ENCODE results near the gene CFAP43.

The CFAP43 gene

DNA sequence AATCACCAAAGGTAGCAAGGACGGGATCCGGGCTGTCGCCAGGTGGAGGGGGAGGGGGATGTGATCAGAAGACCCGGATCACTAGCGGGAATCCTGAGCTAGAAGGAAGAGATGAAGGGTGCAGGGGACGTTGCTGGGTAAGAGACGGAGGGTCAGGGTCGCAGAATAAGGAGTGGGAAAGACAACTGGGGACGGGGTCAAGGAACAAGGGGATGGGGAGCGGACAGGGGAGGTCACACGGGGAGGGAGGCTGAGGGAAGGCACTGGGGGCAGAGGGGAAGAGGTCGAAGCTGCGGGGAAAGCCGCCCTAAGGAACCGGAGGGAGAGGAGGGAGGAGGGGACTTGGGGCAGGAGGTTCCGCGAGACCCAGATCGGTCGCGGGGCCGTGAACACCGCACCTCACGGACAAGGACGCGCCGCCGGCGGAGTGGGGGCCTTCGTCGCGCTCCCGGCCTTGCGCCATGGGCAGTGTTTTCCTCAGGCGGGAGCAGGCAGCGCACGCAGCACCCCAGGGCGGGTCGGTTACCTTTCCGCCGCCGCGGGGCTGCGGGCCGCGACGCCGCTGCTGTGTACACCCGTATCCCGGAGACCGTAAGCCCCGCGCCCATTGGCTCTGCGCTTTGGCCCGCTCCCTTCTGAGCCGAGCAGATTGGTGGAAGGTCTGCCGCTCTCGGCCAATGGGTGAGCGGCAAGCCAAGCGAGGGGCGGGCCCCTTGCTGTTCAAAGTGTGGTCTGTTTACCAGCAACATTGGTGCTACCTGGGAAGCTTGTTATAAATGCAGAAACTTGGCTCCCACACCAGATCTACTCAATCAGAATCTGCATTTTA lies at the start of gene CFAP43:
CFAP43 (minus strand) TSS at position 581 of the 829 bp plus-strand sequence; CDS start at position 463, 118 bp downstream.
- DNase-seq: peak; percentile 64

DNA sequence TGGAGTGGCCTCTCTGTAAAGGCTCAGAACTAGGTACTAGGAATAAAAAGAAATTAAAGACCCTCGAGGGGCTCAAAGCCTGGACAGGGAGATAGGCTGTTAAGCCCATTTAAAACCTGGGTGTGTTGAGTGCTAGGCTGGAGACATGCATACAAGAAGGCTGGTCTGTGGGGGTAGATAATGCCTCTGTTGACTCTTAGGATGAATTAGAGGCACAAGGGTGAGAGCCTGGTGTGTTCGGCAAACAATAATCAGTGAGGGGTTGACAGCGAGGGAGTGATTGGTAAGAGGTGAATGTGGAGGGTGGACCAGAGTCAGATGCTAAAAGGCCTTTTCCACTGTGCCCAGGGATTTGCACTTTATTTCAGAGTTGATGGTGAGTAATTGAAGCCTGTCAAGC lies 49.5 kb upstream of the CFAP43 start:
- DNase-seq: no peak

- no peak for DNase-seq
Measured at GRCh38 chr10:104279550-104280259, 47.5 kb upstream of the CFAP43 start.

DNA sequence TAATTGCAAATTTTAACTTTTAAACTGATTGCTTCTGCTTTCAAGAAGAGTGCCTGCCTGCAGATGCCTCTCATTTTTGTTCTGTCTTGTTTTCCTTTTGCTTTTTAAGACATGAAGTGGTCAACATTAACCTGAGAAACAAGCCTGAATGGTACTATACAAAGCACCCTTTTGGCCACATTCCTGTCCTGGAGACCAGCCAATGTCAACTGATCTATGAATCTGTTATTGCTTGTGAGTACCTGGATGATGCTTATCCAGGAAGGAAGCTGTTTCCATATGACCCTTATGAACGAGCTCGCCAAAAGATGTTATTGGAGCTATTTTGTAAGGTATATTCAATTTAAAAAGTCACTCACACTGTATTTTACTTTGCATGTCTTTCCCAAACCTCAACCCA lies 45.6 kb upstream of the CFAP43 start:
- no peak for DNase-seq

DNA sequence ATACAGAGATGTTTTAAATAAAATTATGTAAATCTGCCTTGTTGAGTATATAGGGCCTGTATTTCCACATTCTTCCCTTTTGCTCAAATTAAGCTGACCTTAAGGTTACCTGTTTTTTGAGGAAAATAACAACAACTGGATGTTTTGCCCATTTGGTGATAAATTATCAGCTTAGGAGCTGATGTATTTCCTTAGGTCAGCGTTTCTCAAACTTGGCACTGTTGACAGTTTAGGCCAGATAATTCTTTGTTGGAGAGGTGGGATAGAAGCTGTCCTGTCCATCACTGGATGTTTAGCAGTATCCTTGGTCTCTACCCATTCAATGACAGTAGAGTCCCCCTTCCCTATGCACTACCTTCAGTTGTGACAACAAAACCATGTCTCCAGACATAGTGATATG lies 44.0 kb upstream of the CFAP43 start:
- no peak for DNase-seq

DNA sequence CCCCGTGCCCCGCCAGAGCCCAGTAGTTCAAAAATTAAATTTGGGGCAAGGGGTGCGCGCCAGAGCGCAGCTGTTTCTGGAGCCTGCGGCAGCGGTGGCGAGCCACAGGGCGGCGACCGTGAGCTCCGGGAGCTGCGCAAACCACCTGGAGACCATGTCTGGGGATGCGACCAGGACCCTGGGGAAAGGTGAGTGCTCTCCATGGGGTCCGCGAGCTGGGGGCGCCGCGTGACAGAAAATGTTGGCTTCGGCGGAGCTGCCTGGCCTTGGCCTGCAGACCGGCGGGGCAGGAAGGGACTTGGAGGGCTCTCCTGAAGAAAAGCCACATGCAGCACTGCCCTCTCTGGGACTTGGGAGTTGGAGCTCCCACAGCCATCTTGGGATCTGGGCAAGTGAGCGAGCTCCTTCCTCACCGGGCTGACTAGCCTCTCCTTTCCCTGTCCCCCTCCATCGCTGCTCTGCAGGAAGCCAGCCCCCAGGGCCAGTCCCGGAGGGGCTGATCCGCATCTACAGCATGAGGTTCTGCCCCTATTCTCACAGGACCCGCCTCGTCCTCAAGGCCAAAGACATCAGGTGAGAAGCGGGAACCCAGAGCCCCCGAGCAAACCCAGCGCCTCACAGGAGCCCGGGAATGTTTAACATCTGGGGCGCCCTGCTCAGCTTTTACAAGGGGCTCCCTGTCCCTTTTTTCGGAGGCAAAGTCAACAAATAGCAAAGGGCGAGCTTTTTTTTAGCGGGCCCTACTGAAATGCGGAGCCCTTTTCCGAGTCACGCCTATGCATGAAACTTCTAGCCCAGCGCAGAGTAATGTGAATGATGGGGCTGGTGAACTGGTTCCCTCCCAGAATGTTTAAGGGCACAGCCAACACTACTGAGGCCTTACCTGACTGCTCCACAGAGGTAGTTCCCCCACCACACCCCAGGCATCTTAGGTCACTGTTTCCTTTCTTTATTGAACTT lies 42.9 kb upstream of the CFAP43 start:
- no peak for DNase-seq

DNA sequence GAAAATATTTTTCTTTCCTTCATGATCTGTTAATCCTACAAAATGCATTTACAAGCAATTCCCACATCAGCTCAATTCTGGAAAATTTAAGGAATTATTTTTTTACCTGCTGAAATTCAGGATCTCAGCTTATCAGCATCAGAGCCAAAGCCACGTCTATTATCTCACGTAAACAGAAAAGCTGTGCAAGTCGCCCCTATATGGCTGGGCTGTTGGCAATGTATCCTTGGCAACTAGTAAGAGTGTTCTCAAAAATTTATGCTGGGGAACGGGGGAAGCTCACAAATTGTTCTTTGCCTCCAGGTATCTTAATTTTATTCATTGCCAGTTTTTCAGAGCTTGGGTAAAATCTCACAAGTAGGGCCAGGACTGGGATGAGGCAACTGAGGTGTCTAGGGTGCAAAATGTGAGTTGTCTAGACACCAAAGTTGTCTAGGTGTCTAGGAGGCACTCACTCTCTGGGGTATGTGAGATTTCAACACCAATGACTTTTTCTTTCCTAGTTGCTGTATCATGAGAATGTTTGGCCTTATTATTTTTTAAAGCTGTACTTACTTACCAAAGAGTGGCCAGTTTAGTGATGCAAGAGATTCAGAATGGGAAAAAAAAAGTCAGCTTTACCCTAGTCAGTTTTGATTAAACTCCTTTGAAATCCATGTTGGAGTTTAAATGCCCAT lies 41.9 kb upstream of the CFAP43 start:
- no peak for DNase-seq

GRCh38 chr10:104273286-104273685 lies 41.1 kb upstream of the CFAP43 start:
- DNase-seq: no peak

DNA sequence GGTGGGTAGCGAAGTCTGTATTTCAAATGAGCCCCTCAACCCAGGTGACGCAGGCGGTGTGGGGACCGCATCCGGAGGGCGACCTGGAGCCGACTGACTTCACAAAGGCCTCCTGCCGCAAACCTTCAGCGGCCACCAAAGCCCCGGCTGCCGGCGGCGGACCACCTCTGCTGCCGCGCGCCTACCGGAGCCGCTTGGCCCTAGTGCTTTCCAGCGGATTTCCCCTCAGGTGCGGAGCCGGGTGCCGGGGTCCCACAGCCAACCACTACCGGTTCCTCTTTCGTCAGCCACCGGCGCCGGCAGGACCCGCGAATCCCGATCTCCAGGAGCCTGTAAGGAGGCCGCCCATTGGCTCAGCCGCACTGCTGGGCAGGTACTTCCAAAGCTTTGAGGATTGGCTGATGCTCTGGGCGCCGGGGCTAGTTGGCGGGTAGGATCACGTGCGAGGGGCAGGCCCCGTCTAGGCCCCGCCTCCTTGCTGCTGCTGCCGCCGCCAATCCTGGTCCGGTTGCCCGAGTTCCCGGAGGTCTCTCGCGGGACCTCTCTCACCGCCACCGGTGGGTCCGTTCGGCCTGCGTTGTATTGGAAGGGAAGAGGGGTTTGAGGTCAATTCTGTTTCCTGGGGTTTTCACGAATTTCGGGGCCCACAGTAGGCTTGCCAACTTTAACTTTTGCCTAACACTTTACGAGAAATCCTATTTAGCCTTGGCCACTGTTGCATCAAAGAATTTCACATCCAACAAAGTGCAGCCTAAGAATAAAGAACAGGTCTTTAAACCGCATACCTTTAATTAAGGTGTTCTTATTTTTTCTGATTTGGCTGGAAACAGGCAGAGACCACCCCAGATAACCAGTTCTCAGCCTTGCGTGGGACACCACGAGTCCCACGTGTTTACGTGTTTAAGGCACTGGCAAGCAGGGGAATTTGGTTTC lies 36.8 kb upstream of the CFAP43 start, which contains the start of gene GSTO2:
GSTO2 (plus strand) TSS at position 472 of the 933 bp plus-strand sequence. CDS start 5,732 bp downstream, outside the sequence.
- DNase-seq: peak; percentile 96

GRCh38 chr10:104268405-104268712 lies 36.2 kb upstream of the CFAP43 start:
- DNase-seq: no peak

GRCh38 chr10:104267721-104268404 lies 35.7 kb upstream of the CFAP43 start:
- no peak for DNase-seq

DNA sequence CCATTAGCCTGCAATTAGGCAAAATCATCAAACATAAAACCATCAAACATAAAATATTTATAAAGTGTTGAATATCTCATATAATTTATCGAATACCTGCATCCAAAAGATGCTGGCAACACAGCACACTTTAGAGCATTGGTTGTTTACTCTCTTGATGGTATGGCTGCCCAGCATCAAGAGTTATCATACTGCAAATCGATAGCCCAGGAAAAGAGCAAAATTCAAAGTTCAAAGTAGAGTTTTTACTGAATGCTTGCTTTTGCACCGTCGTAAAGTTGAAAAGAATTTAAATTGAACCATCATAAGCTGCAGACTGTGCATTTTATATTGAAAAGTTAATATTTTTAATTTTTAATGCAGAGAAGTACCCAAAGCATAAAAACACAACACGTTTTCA lies 32.6 kb upstream of the CFAP43 start:
- no peak for DNase-seq

- DNase-seq: peak; percentile 7
Measured at GRCh38 chr10:104262055-104262454, 29.9 kb upstream of the CFAP43 start.

DNA sequence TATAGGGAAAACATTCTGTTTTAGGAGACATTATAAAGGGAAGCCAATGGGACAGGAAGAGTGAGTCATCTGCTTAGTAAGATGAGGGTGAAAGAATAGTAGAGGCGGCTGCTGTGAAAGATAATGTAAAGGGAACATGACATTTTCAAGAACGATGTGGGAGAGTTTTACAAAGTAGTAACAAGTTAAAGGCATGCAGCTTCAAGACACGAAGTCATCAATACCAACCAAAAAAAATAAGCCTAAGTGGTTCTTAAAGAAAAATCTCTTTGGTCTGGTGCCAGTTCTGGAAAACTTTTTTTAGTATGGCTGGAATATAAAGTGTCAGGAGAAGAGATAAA lies 28.6 kb upstream of the CFAP43 start:
- no peak for DNase-seq

- DNase-seq: no peak
Measured at GRCh38 chr10:104259999-104260774, 28.0 kb upstream of the CFAP43 start.

DNA sequence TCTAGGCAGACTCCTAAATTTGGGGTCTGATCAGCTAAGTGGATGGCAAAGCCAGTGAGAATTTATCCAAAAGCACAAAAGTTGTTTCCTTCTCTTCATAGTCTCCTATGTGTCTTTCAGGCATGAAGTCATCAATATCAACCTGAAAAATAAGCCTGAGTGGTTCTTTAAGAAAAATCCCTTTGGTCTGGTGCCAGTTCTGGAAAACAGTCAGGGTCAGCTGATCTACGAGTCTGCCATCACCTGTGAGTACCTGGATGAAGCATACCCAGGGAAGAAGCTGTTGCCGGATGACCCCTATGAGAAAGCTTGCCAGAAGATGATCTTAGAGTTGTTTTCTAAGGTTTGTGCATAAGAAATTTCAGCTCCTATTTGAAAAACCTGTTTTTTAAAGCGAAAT lies 27.3 kb upstream of the CFAP43 start:
- DNase-seq: no peak

GRCh38 chr10:104258209-104258608 lies 26.0 kb upstream of the CFAP43 start:
- no peak for DNase-seq

DNA sequence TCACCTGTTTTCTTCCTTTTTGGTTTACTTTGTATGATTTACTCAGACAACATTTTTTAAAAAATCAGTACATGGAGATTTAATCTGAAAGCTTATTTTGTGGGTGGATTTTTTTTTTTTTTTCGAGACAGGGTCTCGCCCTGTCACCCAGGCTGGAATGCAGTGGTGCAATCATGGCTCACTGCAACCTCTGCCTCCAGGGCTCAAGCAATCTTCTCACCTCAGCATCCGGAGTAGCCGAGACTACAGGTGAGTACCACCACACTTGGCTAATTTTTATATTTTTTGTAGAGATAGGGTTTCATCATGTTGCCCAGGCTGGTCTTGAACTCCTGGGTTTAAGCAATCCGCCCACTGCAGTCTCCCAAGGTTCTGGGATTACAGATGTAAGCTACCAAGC lies 25.1 kb upstream of the CFAP43 start:
- no peak for DNase-seq

GRCh38 chr10:104256335-104256961 lies 24.3 kb upstream of the CFAP43 start:
- no peak for DNase-seq

All from NCI-H1694 treated with DMSO at 0.1 percent for 48 hours (cell line).